ENCODE data around the gene LTBP3.

LTBP3 gene

DNA sequence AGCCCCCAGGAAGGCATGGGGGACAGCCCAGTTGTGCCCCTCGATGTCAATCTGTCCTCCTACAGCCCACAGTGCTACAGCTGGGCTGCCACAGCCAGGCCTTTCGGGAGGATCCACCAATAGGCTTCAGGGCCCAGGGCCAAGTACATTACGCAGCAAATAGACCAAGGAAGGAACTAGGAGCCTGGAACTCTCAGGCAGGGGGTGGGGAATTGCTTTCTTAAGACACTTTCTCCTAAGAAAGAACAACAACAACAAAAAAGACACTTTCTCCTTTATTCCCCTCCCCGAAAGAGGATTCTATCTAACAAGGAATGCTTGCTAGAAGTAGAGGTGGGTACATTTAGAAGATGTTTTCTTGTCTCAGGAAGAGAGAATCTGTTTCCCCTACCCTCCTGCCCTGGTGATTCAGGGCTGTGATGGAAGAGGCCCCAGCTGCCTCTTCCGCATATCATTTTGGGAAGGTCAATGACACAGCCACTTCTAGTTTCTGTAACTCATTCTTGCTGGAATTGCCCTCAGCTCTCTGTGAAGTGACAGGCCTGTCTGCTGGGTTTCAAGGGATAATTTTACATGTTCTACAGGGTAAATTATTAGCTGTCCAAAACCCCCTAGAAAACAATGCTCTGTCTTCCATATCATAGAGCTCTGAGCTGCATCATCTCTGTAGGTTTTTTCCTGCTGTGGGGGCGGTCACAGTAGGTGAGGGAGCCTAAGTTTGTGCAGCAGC is 65.4 kb downstream of the LTBP3 start:
- DNase-seq = peak; percentile 90 to 98 (median 96)

DNA sequence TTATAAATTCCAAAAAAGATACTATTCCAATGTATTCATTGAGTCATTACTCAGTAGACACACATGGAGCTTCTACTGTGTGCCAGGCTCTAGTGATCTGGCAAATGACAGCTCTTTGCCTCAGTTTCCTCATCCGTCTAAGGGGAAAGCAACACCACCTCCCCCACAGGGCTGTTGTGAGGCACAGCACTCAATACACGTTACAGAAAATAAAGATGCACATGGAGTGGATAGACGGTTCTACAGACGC is 65.8 kb downstream of the LTBP3 start:
- no peak for DNase-seq

DNA sequence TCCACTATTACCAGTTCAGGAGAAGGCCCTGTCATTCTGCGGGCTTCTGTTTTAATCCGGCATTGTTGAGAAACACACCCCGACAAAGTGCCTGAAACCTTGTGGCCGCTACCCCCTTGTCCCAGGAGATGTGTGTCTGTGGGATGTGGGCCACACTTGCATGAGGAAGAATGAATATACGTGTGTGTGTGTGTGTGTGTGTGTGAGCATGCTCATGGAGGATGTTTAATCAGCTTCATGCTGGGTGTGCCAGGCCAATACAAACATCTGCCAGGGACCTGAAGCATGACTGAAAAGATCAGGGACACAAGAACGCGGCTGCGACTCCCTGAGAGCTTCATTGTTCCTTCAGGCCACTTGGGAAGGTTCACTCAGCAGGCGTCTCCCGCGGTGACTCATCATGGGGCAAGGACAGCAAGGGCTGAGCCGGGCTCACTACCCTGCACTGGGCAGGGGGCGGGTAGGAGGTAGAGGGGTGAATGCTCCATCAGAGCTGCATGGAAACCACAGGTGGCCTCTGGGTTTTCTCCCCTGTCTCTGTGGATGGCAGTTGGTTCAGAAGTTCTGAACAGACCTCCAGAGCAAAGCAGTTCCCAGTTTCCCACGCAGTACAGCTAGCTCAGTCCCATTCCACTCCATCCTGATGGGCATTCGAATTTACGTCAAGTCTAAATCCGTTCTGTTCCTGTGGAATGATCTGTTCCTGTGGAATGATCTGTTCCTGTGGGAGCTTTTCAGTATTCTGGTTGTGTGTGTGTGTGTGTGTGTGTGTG is 66.4 kb downstream of the LTBP3 start:
- DNase-seq = peak; percentile 87 to 92 (median 90)

DNA sequence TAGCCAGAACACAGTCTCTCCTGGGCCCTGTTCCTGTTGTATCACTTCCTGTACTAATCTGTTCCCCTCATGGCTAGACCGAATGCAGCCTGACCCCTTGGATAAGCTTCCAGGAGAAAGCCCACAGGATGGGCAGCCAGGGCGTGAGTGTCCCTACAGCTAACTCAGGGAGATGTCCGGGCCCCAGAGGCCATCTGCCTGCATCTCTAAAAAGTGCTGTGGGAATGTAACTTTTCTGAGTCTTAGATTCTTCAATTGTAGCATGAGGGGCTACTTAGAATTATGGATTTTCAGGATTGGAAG is 67.0 kb downstream of the LTBP3 start:
- DNase-seq = no peak

DNA sequence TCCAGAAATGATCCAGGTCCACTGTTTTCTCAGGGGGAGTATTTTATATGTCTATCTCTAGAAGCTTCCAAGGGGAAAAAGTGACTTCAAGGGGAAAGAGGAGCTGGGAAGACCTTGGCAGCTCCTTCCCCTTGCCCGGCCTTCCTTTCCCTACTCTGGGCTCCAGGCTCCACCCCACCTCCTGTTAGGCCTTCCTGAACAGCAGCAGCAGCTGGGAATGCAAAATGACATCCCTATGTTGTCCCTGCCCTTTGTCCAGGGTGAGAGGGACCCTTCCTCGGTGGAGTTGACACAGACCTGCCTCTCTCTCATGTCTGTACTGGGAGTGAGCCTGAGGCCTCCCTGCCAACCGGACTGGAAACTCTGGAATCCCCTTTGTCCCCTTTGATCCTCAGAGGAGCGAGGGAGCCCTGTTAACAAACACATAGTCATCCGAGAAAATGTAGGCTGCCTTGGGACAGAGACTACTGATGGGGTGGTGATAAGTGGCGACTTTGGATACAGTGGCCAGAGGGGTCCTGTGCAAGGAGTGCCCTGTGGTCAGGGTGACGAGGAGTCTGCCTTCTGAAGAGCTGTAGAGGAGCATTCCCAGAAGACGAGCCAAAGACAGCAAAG is 68.3 kb downstream of the LTBP3 start:
- DNase-seq = no peak

DNA sequence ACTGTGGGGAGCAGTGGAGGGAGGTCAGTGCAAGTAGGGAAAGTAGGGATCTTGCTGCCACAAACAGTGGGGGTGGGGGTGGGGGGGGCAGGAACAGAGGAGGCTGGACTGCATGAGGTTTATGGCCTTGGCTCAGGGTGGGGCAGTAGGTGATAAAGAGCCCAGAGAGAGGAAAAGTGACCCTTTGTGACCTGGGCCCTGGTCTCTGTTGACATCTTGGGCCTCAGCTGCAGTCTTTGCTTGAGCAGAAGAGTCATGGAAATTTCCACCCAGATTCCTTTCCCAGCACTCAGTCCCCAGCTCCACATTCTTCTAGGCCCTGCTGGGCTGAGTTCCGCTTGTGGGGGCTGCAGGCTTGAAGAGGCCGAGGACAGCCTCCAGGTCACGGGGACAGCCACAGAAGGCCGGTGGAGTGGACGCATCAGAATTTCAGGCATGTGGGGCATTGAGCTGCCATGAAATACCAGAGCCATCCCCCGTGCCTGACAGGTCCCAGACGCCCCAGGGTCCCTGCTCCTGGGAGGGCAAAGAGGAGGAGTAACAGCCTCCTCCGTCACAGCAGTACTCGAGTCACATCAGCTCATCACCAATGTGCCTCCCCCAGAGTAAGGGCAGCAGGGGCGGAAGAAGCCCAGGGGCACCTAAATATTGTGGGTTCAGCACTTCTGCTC is 69.0 kb downstream of the LTBP3 start:
- DNase-seq = peak in 1 of 3 donors; percentile 19

Measured in suppressor macrophage treated with lipopolysaccharide for 1 hour (primary cell).